Memory B cell (primary cell): ENCODE results near the gene TARM1.

Source experiments
- ATAC-seq: fragments of 150-1000 bp; cut with Tn5 transposase; 2 replicates; pipeline ENCODE4 v1.10.0; 2021; ENCODE audit warnings: low read depth, mild to moderate bottlenecking, moderate library complexity
- DNase-seq, 2 donors: peaks; one replicate each; pipeline ENCODE4 v3.0.0; 2022; ENCODE audit warnings: low spot score in 2 of 2
- H3K27ac Mint-ChIP-seq: one replicate; pipeline ENCODE4 v1.8.0; 2022; ENCODE audit warnings: mild to moderate bottlenecking, moderate library complexity, mixed read lengths
- H3K27me3 Mint-ChIP-seq: one replicate; pipeline ENCODE4 v1.8.0; 2022; ENCODE audit warnings: mixed read lengths
- H3K36me3 Mint-ChIP-seq: one replicate; pipeline ENCODE4 v1.8.0; 2022; ENCODE audit warnings: mild to moderate bottlenecking, mixed read lengths
- H3K4me1 Mint-ChIP-seq: one replicate; pipeline ENCODE4 v1.8.0; 2022; ENCODE audit warnings: mixed read lengths
- H3K4me3 Mint-ChIP-seq: one replicate; pipeline ENCODE4 v1.8.0; 2022; ENCODE audit warnings: mild to moderate bottlenecking, moderate library complexity, mixed read lengths
- H3K9me3 Mint-ChIP-seq: one replicate; pipeline ENCODE4 v1.8.0; 2022; ENCODE audit warnings: mixed read lengths

TARM1 gene

DNA sequence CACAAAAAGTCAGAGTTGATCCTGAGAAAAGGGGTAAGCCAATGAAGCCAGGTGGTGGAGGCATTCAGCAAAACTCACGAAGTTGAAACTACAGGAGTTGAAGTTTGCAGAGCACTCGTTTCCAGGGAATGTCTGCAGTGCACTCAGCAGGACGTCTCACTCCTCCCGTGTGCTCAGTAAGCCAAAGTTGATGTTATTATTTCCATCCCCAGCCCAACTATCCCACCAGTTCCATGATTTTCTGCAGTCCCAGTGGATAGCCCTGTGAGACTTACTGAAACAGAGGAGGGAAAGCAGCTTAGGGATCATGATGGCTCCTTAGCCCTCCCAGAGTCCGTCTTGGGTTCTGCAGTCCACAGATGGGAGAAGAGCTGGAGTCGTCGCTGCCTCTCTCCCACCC is at the start of gene TARM1:
TARM1 (minus strand) TSS at position 334 of the 400 bp plus-strand sequence; CDS start at position 309, 25 bp downstream.
- Mint-ChIP-seq H3K9me3 (peaks cover 7% of the 10 kb centered on the region), H3K4me1 (no peaks in the 10 kb centered on the region), H3K27ac (no peak within 1 kb of the TSS), H3K27me3 (peaks cover 2% of the 10 kb centered on the region), H3K4me3 (no peak within 1 kb of the TSS), H3K36me3 (peaks cover 3% of the 10 kb centered on the region)
- DNase-seq, result no peak
- ATAC-seq, result no peak

- ATAC-seq (no peak), DNase-seq (no peak)
- Mint-ChIP-seq H3K27ac (no peak overlapping the region), H3K36me3 (peaks cover 16% of the 10 kb centered on the region), H3K4me1 (peaks cover 3% of the 10 kb centered on the region), H3K9me3 (no peaks in the 10 kb centered on the region), H3K27me3 (peaks cover 2% of the 10 kb centered on the region), H3K4me3 (no peak overlapping the region)
Measured at GRCh38 chr19:54129617-54129996, 48.4 kb upstream of the TARM1 start.

GRCh38 chr19:54128796-54129616 is 47.8 kb upstream of the TARM1 start:
- no peaks in the 10 kb centered on the region for H3K4me1 Mint-ChIP-seq
- H3K9me3 Mint-ChIP-seq, result no peaks in the 10 kb centered on the region
- DNase-seq (no peak), ATAC-seq (no peak)
- no peak overlapping the region for H3K4me3 Mint-ChIP-seq
- H3K36me3 Mint-ChIP-seq, result peaks cover 16% of the 10 kb centered on the region
- H3K27me3 Mint-ChIP-seq, result no peaks in the 10 kb centered on the region
- no peak overlapping the region for H3K27ac Mint-ChIP-seq

DNA sequence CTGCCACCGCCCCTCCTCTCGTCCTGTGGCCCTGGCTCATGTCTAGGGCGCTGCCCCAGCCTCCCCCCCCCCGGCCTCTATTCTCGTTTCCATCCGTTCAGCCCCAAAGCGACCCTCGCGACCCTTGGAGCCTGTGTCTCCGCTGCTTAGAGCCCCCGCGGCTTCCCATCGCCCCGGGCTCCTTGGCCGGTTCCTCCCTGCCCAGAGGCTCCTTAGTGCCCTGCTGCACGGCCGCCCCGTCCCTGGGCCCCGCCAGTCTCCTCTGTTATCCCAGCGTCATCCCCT is 47.2 kb upstream of the TARM1 start:
- Mint-ChIP-seq H3K4me1 (no peaks in the 10 kb centered on the region), H3K27ac (no peak overlapping the region), H3K36me3 (peaks cover 18% of the 10 kb centered on the region), H3K27me3 (no peaks in the 10 kb centered on the region), H3K4me3 (no peak overlapping the region), H3K9me3 (no peaks in the 10 kb centered on the region)
- no peak for ATAC-seq
- DNase-seq, result no peak

DNA sequence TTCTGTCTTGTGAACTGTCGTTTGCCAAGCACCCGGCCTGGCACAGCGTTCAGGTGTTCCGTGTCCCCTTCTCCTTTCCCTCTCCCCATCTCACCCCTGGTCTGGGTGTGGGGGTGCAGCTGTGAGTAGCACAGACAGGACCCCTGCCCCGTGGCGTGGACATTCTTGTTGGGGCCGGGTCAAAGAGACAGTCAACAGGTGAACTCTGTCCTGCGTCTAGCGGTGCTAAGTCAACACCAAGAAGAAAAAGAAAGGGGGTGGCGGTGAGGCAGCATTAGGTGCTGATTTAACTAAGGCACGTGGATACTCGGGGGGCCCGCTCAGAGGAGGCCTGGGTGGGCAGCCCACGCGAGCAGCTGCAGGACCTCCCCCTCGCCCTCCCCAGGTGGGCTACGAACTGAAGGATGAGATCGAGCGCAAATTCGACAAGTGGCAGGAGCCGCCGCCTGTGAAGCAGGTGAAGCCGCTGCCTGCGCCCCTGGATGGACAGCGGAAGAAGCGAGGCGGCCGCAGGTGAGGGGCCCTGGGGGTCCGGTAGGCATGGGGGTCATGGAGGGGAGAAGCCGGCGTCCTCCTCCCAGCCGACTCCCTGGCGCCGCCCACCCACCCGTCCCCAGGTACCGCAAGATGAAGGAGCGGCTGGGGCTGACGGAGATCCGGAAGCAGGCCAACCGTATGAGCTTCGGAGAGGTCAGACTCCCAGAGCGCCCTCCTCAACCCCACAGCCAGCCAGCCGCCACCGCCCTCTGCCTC is 46.7 kb upstream of the TARM1 start:
- no peak overlapping the region for H3K27ac Mint-ChIP-seq
- no peaks in the 10 kb centered on the region for H3K9me3 Mint-ChIP-seq
- no peak for DNase-seq
- no peak for ATAC-seq
- H3K36me3 Mint-ChIP-seq, result peaks cover 23% of the 10 kb centered on the region
- no peak overlapping the region for H3K4me3 Mint-ChIP-seq
- H3K27me3 Mint-ChIP-seq, result no peaks in the 10 kb centered on the region
- H3K4me1 Mint-ChIP-seq, result no peaks in the 10 kb centered on the region

- no peak overlapping the region for H3K27ac Mint-ChIP-seq
- no peaks in the 10 kb centered on the region for H3K9me3 Mint-ChIP-seq
- no peaks in the 10 kb centered on the region for H3K27me3 Mint-ChIP-seq
- no peak for ATAC-seq
- peaks cover 36% of the 10 kb centered on the region for H3K36me3 Mint-ChIP-seq
- no peak for DNase-seq
- no peaks in the 10 kb centered on the region for H3K4me1 Mint-ChIP-seq
- no peak overlapping the region for H3K4me3 Mint-ChIP-seq
Measured at GRCh38 chr19:54125713-54126112, 44.5 kb upstream of the TARM1 start.

- no peaks in the 10 kb centered on the region for H3K27me3 Mint-ChIP-seq
- no peaks in the 10 kb centered on the region for H3K9me3 Mint-ChIP-seq
- no peak for ATAC-seq
Measured at GRCh38 chr19:54124393-54124792, 43.2 kb upstream of the TARM1 start.

DNA sequence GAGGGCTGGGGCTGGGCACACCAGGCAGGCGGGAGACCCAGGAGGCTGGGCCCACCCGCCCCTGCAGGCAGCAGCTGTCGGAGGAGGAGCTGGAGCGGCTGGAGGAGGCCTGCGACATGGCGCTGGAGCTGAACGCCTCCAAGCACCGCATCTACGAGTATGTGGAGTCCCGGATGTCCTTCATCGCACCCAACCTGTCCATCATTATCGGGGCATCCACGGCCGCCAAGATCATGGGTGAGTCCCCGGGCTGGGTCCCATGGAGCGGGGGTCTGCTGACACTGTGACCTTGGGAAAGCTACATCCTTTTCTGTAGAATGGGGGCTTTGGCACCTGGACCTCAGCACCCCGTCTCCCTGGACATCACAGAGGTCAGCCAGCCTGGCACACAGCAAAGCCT is 42.5 kb upstream of the TARM1 start:
- Mint-ChIP-seq H3K36me3 (peaks cover 37% of the 10 kb centered on the region), H3K27me3 (no peaks in the 10 kb centered on the region)
- no peak for ATAC-seq

More at GRCh38 chr19:54124393-54124792, 43.2 kb upstream of the TARM1 start:
- no peak overlapping the region for H3K27ac Mint-ChIP-seq
- no peak for DNase-seq
- no peak overlapping the region for H3K4me3 Mint-ChIP-seq
- no peaks in the 10 kb centered on the region for H3K4me1 Mint-ChIP-seq
- peaks cover 39% of the 10 kb centered on the region for H3K36me3 Mint-ChIP-seq

DNA sequence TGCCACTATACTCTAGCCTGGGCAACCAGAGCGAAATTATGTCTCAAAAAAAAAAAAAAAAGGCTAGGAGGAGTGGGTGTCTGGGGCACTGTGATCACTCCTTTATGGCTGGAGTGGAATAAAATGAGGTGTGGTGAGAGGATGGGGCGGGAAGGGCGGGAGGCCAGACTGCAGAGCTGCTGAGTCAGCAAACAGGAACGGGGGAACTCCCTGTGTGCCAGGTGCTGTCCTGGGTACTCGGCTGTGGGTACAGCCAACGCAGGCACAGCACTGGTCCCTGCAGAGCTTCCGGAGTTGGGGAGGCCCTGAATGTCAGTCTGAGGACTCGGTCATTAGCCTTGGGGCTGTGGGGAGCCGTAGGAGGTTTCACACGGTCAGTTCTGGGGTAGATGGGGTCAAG is 40.1 kb upstream of the TARM1 start:
- H3K9me3 Mint-ChIP-seq, result no peaks in the 10 kb centered on the region
- DNase-seq (no peak), ATAC-seq (no peak)
- H3K27me3 Mint-ChIP-seq, result no peaks in the 10 kb centered on the region
- H3K36me3 Mint-ChIP-seq, result peaks cover 35% of the 10 kb centered on the region
- H3K27ac Mint-ChIP-seq, result no peak overlapping the region
- no peak overlapping the region for H3K4me3 Mint-ChIP-seq
- H3K4me1 Mint-ChIP-seq, result peaks cover 14% of the 10 kb centered on the region

More for the DNA sequence above, 42.5 kb upstream of the TARM1 start:
- Mint-ChIP-seq H3K4me3 (no peak overlapping the region), H3K27ac (no peak overlapping the region), H3K9me3 (no peaks in the 10 kb centered on the region), H3K4me1 (no peaks in the 10 kb centered on the region)
- no peak for DNase-seq

DNA sequence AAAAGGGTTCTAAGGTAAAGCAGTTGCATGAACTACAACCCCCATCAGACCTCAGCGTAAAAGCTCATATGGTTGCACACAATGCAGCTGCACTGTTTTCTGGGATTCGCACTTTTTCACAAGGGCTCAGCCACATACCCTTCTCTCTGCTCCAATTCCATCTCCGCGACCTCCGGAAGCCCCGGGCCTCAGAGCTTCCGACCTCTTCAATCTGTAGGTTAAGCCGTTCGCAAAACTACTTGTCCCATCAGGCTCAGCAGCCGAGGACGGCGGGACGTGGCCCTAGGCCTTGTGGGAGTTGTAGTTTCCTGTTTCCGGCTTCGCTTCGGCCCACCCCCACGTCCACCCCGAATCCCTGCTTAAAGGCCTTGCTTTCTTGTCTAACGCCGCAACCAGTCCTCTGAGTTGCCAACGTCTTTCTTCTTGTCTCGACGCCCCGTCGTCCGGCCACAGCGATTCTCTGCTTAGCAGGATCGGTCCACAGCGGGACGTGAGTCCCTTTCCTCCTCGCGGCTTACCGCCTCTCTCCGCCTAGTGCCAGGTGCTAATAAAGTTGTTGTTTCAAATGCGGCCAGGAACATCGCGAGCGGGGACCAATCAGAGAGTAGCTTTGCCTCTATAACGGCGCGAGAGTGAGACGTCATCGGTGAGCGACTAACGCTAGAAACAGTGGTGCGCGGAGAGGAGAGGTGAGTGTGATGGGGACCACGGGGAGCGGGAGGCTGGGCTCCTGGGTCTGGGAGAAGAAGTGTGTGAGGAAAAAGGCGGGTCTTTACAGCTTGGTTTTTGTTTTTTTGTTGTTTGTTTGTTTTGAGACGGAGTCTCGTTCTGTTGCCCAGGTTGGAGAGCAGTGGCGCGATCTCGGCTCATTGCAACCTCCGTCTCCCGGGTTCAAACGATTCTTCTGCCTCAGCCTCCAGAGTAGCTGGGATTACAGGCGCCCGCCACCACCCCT is 34.2 kb upstream of the TARM1 start, which contains the start of the genes PRPF31 and TFPT:
PRPF31 (plus strand) TSS at position 646 of the 955 bp plus-strand sequence. CDS start 2,525 bp downstream, outside the sequence.
TFPT (minus strand) TSS at position 549 of the 955 bp plus-strand sequence; CDS start at position 161, 388 bp downstream.
- ATAC-seq (peak; percentile 88), DNase-seq (peak; percentile 92 to 95)
- Mint-ChIP-seq H3K27ac (peak within 1 kb of the TSS; percentile 91), H3K9me3 (no peaks in the 10 kb centered on the region), H3K4me3 (peak within 1 kb of the TSS; percentile 90), H3K4me1 (peaks cover 30% of the 10 kb centered on the region), H3K27me3 (no peaks in the 10 kb centered on the region), H3K36me3 (peaks cover 16% of the 10 kb centered on the region)

DNA sequence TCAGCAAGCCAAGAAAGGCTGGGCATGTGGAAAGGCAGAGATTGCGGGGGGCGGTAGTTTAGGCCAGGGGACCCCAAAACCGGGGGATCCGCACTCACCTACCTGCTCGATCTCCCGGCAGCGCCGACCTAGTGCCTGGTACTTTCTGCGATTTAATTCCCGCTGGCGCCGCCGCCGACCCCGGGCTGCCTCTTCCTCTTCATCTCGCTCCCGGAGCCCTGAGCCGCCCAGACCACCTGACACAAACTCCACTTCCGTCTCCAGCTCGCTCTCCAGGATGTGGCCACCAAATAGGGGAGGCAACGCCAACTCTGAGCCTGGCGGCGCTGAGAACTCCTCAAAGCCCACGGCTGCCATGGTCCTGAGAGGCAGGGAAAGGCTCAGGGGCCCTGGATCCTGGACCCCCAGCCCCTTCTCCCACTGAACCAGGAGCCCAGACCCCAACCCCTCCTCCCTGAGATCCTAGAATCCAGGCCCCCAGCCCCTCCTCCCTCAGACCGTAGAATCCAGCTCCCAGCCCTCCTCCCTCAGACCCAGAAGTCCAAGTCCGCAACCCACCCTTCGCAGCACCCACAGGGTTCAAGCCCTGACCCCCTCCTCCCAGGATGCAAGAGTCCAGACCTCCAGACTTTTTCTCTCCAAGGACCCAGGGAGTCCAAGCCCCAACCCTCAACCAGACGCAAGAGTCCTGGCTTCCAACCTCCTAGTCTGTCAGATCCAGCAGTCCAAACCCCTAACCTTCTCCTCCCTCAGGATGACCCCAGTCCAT is 33.4 kb upstream of the TARM1 start:
- DNase-seq (no peak), ATAC-seq (no peak)
- H3K4me3 Mint-ChIP-seq, result peak overlapping the region; percentile 90
- H3K36me3 Mint-ChIP-seq, result peaks cover 15% of the 10 kb centered on the region
- H3K4me1 Mint-ChIP-seq, result peaks cover 33% of the 10 kb centered on the region
- H3K9me3 Mint-ChIP-seq, result no peaks in the 10 kb centered on the region
- H3K27ac Mint-ChIP-seq, result peak overlapping the region; percentile 91
- H3K27me3 Mint-ChIP-seq, result no peaks in the 10 kb centered on the region

DNA sequence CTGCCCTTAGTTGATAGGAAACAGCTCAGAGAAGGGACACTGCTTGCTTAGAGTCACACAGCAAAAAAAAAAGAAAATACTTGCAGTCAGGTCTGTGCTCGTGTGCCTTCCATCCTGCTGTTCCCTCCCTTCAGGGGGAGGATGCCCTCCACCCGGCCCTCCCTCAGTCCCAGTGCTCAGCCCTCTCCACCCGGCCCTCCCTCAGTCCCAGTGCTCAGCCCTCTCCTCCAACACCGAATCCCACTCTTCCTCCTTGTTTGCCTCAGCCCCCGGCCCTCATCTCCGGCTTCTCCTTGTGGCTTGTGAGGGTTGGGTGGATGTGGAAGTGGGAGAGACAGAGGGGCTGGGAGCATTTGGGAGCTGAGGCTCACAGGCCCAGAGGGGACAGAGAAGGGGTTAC is 28.5 kb upstream of the TARM1 start:
- Mint-ChIP-seq H3K27ac (no peak overlapping the region), H3K4me3 (no peak overlapping the region), H3K36me3 (peaks cover 28% of the 10 kb centered on the region), H3K27me3 (no peaks in the 10 kb centered on the region), H3K4me1 (peaks cover 18% of the 10 kb centered on the region), H3K9me3 (no peaks in the 10 kb centered on the region)
- DNase-seq, result no peak
- no peak for ATAC-seq

GRCh38 chr19:54108496-54108895 is 27.3 kb upstream of the TARM1 start:
- H3K4me1 Mint-ChIP-seq, result peaks cover 11% of the 10 kb centered on the region
- ATAC-seq, result no peak
- no peak overlapping the region for H3K4me3 Mint-ChIP-seq
- H3K36me3 Mint-ChIP-seq, result peaks cover 28% of the 10 kb centered on the region
- H3K27ac Mint-ChIP-seq, result no peak overlapping the region
- no peaks in the 10 kb centered on the region for H3K9me3 Mint-ChIP-seq
- no peaks in the 10 kb centered on the region for H3K27me3 Mint-ChIP-seq
- no peak for DNase-seq
